Right lobe of liver (tissue), 4 donors: ENCODE measurements around the gene EIF1AD.

Experiments
- POLR2A ChIP-seq: fragments of 450-650 bp; IDR thresholded peaks from one replicate; pipeline ENCODE4 v1.6.1; 2017; ENCODE audit warnings: antibody characterized with exemption, mild to moderate bottlenecking
- TF ChIP-seq, protein P1 (sequence below), 4 donors: fragments of 200-600 bp in 3 of 4; fragments of 450-650 bp in 1 of 4; IDR thresholded peaks; one replicate each; pipeline versions ENCODE4 v1.5.1 to v1.8.0; 2016 to 2022; ENCODE audit warnings: antibody characterized with exemption in 4 of 4, mild to moderate bottlenecking in 2 of 4
- donor health status: DM: no; HTN: no; CAD: no.
- donor health status: DM: no; HTN: no; CAD: no.
- donor health status: DM: no; HTN: yes; CAD: no.

DNA sequence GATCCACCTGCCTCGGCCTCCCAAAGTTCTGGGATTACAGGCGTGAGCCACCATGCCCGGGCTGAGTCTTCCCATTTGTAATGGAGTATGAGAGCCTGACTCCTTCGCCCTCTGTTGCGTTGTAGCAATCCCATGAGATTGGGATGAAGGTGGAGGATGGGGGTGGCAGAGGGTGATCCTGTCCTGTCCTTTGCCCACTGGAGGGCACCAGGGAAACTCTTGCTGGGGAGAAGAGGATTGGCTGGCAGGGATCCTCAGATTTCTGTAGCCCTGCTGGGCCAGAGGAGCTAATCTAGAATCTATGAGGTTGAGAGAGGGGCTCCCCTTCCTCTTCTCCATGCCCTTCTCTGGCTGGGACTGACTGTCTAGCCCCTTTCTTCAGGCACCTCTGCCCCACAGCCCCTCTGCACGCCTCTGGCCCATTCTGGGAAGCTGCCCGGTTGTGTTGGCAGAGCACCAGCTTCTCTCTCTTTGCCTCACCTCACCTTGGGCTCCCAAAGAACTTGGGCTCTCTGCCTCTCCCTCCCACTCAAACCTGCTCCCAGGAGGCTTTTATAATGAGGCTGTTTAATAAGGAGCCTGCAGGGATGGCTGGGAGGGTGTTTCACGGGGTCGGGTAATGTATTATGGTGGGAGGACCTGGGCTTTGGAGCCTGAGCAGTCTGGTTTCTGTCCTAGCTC is 33.8 kb upstream of the EIF1AD start:
- TF ChIP-seq, protein P1, sequence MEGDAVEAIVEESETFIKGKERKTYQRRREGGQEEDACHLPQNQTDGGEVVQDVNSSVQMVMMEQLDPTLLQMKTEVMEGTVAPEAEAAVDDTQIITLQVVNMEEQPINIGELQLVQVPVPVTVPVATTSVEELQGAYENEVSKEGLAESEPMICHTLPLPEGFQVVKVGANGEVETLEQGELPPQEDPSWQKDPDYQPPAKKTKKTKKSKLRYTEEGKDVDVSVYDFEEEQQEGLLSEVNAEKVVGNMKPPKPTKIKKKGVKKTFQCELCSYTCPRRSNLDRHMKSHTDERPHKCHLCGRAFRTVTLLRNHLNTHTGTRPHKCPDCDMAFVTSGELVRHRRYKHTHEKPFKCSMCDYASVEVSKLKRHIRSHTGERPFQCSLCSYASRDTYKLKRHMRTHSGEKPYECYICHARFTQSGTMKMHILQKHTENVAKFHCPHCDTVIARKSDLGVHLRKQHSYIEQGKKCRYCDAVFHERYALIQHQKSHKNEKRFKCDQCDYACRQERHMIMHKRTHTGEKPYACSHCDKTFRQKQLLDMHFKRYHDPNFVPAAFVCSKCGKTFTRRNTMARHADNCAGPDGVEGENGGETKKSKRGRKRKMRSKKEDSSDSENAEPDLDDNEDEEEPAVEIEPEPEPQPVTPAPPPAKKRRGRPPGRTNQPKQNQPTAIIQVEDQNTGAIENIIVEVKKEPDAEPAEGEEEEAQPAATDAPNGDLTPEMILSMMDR (IDR thresholded peaks at IDR 0.05) = no peak
- no peak for TF ChIP-seq POLR2A
